Liver (tissue), 9 donors: ENCODE measurements around the gene GAS7. TPM values are rescaled to one million over a fixed set of nuclear protein-coding genes. Genes with fewer than 3 reads are reported as not detected.

ENCODE experiments used
- DNase-seq: peaks from one replicate; pipeline ENCODE4 v3.0.0-alpha.2; 2017; ENCODE audit warnings: low spot score
- H3K27ac ChIP-seq, 2 donors: one replicate each; pipeline ENCODE4 v1.7.0; 2013; ENCODE audit warnings: inconsistent platforms in 2 of 2, low read length in 2 of 2, control low read depth in 1 of 2, low read depth in 1 of 2, mild to moderate bottlenecking in 1 of 2
- H3K27me3 ChIP-seq, 4 donors: one replicate each; pipeline versions ENCODE4 v1.6.1 to v1.7.0; 2013; ENCODE audit warnings: low read length in 3 of 4, inconsistent platforms in 1 of 4, mild to moderate bottlenecking in 1 of 4, moderate library complexity in 1 of 4; ENCODE audit not compliant: control insufficient read depth in 4 of 4, insufficient read depth in 4 of 4
- H3K36me3 ChIP-seq, 4 donors: one replicate each; pipeline versions ENCODE4 v1.6.1 to v1.7.0; 2013; ENCODE audit warnings: low read length in 3 of 4, mild to moderate bottlenecking in 3 of 4, low read depth in 1 of 4, moderate library complexity in 1 of 4; ENCODE audit not compliant: control insufficient read depth in 4 of 4, insufficient read depth in 3 of 4
- H3K4me1 ChIP-seq, 4 donors: one replicate each; pipeline versions ENCODE4 v1.6.1 to v1.7.0; 2013; ENCODE audit warnings: low read length in 3 of 4, mild to moderate bottlenecking in 3 of 4, moderate library complexity in 1 of 4; ENCODE audit not compliant: control insufficient read depth in 4 of 4, insufficient read depth in 4 of 4
- H3K4me3 ChIP-seq, 3 donors: one replicate each; pipeline versions ENCODE4 v1.6.1 to v1.7.0; 2013; ENCODE audit warnings: low read length in 3 of 3, control low read depth in 1 of 3, low read depth in 1 of 3, mild to moderate bottlenecking in 1 of 3
- H3K9ac ChIP-seq, 2 donors: one replicate each; pipeline ENCODE4 v1.7.0; 2013; ENCODE audit warnings: low read length in 2 of 2, mild to moderate bottlenecking in 2 of 2, moderate library complexity in 2 of 2, control low read depth in 1 of 2, low read depth in 1 of 2
- H3K9me3 ChIP-seq, 4 donors: one replicate each; pipeline versions ENCODE4 v1.6.1 to v1.7.0; 2013; ENCODE audit warnings: low read length in 3 of 4; ENCODE audit not compliant: control insufficient read depth in 4 of 4
- EGR1 ChIP-seq, 2 donors: IDR thresholded peaks; 2 replicates each; pipeline ENCODE4 v1.6.1; 2016 to 2018; ENCODE audit warnings: antibody characterized with exemption in 2 of 2, low read depth in 2 of 2
- FOXA1 ChIP-seq: IDR thresholded peaks from 2 replicates; pipeline ENCODE4 v1.6.1; 2016; ENCODE audit warnings: antibody characterized with exemption
- FOXA2 ChIP-seq: IDR thresholded peaks from 2 replicates; pipeline ENCODE4 v1.6.1; 2016; ENCODE audit warnings: antibody characterized with exemption
- GABPA ChIP-seq, 2 donors: IDR thresholded peaks in 1 of 2; conservative IDR thresholded peaks in 1 of 2; 2 replicates each; pipeline ENCODE4 v1.6.1; 2016; ENCODE audit warnings: antibody characterized with exemption in 2 of 2, mild to moderate bottlenecking in 1 of 2, moderate library complexity in 1 of 2
- HNF4A ChIP-seq, 2 donors: conservative IDR thresholded peaks; 2 replicates each; pipeline ENCODE4 v1.6.1; 2016; ENCODE audit warnings: antibody characterized with exemption in 2 of 2, mild to moderate bottlenecking in 2 of 2
- JUND ChIP-seq, 2 donors: IDR thresholded peaks; 2 replicates each; pipeline ENCODE4 v1.6.1; 2016; ENCODE audit warnings: antibody characterized with exemption in 2 of 2
- NR2F2 ChIP-seq: IDR thresholded peaks from 2 replicates; pipeline ENCODE4 v1.6.1; 2016; ENCODE audit warnings: antibody characterized with exemption
- RAD21 ChIP-seq, 2 donors: IDR thresholded peaks; 2 replicates each; pipeline ENCODE4 v1.6.1; 2016; ENCODE audit warnings: antibody characterized with exemption in 2 of 2, mild to moderate bottlenecking in 2 of 2
- RXRA ChIP-seq, 2 donors: IDR thresholded peaks; 2 replicates each; pipeline ENCODE4 v1.6.1; 2017 to 2018; ENCODE audit warnings: antibody characterized with exemption in 2 of 2, mild to moderate bottlenecking in 1 of 2
- SP1 ChIP-seq: IDR thresholded peaks from 2 replicates; pipeline ENCODE4 v1.6.1; 2018; ENCODE audit warnings: antibody characterized with exemption, mild to moderate bottlenecking
- TAF1 ChIP-seq: conservative IDR thresholded peaks from 2 replicates; pipeline ENCODE4 v1.6.1; 2016; ENCODE audit warnings: antibody characterized with exemption, mild to moderate bottlenecking
- YY1 ChIP-seq: IDR thresholded peaks from 2 replicates; pipeline ENCODE4 v1.6.1; 2016; ENCODE audit warnings: antibody characterized with exemption, mild to moderate bottlenecking
- WGBS: extraction: QIAGEN DNeasy Blood & Tissue Kit; methylation state at CpG from one replicate; pipeline ENCODE4 v1.1.7; 2013; 5-methylcytosine and 5-hydroxymethylcytosine counted together
- polyA plus RNA-seq, 2 donors: library from polyadenylated mRNA; stranded (reverse) in 1 of 2; unstranded in 1 of 2; fragments of 200-250 nt in 1 of 2; fragments of >200 nt in 1 of 2; fragmentation: Nextera tagmentation in 1 of 2; extraction: Ambion mirVana in 1 of 2; gene quantifications; one replicate each; pipeline versions ENCODE4 v1.2.1 to v1.2.3, GENCODE V29; 2013 to 2015
- total RNA-seq, 2 donors: library from RNA; depleted of rRNA; stranded (reverse); fragments of >200 nt; gene quantifications; one replicate each; pipeline ENCODE4 v1.2.3, GENCODE V29; 2014
- TF ChIP-seq, protein P1 (sequence below): IDR thresholded peaks from 2 replicates; pipeline ENCODE4 v1.6.1; 2016; ENCODE audit warnings: antibody characterized with exemption
- TF ChIP-seq, protein P2 (sequence below): IDR thresholded peaks from 2 replicates; pipeline ENCODE4 v1.6.1; 2016; ENCODE audit warnings: antibody characterized with exemption, mild to moderate bottlenecking
- TF ChIP-seq, protein P3 (sequence below): fragments of 150-350 bp; IDR thresholded peaks from 2 replicates; pipeline ENCODE4 v1.5.1; 2017; ENCODE audit warnings: improper control_type of control experiment, low read depth, low read length; ENCODE audit not compliant: missing input control
- TF ChIP-seq, protein P4 (sequence below): IDR thresholded peaks from 2 replicates; pipeline ENCODE4 v1.6.1; 2016; ENCODE audit warnings: antibody characterized with exemption
- TF ChIP-seq, protein P5 (sequence below): IDR thresholded peaks from 2 replicates; pipeline ENCODE4 v1.6.1; 2016; ENCODE audit warnings: antibody characterized with exemption
- donor health status: healthy.
- donor health status: healthy.
- donor health status: healthy.
- donor health status: healthy.
- donor health status: healthy.

Gene GAS7
- total and polyA plus RNA-seq, 4 donors = 0.79 to 6.1 (median 2.5) TPM

DNA sequence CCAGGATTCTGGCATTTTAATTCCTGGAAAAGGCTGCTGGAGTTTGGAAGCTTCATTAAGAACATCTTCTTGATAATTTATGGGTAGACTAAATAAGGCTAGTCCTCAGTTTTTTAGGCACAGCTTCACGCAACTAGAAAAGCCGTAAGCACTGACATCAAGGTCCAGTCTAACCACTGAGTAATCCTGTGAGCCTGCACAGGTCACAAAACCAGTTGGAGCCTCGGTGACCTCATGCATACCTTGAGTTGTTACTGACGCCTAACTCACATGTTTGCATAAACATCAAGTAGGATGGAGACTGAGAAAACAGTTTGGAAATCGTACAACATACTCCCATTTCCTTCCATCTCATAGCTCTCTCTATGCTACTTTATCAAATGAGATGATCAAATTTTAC, 229.5 kb downstream of the GAS7 start:
- Histone ChIP-seq H3K9ac (no peak overlapping the region), H3K4me1 (no peaks in the 10 kb centered on the region), H3K27me3 (no peaks in the 10 kb centered on the region), H3K36me3 (no peaks in the 10 kb centered on the region), H3K4me3 (no peak overlapping the region), H3K27ac (no peak overlapping the region), H3K9me3 (no peaks in the 10 kb centered on the region)
- WGBS = 58% methylated on average over 5 of the region's 5 CpGs
- no peak for DNase-seq
- TF ChIP-seq, protein P1, sequence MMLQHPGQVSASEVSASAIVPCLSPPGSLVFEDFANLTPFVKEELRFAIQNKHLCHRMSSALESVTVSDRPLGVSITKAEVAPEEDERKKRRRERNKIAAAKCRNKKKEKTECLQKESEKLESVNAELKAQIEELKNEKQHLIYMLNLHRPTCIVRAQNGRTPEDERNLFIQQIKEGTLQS = no peak

DNA sequence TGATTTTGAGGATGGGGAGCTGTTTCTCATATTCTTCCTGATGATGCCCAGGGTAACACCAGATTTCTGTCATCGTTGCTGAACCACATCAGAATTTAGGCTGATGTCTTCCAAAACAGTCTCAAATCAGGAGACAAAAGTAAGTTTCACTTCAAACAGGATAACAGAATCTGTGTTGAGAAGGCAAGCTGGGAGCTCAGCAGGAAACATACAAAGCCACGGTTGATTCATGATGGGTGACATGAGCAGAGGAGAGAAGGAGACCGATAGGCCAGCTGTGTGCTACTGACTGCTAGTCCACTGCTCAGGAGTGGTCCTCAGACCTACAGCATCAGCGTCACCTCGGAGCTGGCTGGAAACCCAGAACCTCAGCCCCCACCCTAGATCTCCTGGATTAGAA, 230.4 kb downstream of the GAS7 start:
- H3K36me3 ChIP-seq = no peaks in the 10 kb centered on the region
- no peak for DNase-seq
- 60% methylated on average over 5 of the region's 5 CpGs for WGBS

More for the DNA sequence above, 230.4 kb downstream of the GAS7 start:
- Histone ChIP-seq H3K4me1 (no peaks in the 10 kb centered on the region), H3K27ac (no peak overlapping the region), H3K4me3 (no peak overlapping the region), H3K9me3 (no peaks in the 10 kb centered on the region), H3K27me3 (no peaks in the 10 kb centered on the region), H3K9ac (no peak overlapping the region)
- no peak for TF ChIP-seq FOXA1
- TF ChIP-seq, protein P2, sequence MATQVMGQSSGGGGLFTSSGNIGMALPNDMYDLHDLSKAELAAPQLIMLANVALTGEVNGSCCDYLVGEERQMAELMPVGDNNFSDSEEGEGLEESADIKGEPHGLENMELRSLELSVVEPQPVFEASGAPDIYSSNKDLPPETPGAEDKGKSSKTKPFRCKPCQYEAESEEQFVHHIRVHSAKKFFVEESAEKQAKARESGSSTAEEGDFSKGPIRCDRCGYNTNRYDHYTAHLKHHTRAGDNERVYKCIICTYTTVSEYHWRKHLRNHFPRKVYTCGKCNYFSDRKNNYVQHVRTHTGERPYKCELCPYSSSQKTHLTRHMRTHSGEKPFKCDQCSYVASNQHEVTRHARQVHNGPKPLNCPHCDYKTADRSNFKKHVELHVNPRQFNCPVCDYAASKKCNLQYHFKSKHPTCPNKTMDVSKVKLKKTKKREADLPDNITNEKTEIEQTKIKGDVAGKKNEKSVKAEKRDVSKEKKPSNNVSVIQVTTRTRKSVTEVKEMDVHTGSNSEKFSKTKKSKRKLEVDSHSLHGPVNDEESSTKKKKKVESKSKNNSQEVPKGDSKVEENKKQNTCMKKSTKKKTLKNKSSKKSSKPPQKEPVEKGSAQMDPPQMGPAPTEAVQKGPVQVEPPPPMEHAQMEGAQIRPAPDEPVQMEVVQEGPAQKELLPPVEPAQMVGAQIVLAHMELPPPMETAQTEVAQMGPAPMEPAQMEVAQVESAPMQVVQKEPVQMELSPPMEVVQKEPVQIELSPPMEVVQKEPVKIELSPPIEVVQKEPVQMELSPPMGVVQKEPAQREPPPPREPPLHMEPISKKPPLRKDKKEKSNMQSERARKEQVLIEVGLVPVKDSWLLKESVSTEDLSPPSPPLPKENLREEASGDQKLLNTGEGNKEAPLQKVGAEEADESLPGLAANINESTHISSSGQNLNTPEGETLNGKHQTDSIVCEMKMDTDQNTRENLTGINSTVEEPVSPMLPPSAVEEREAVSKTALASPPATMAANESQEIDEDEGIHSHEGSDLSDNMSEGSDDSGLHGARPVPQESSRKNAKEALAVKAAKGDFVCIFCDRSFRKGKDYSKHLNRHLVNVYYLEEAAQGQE = no peak
- TF ChIP-seq, protein P1 = no peak
- no peak for TF ChIP-seq HNF4A (conservative IDR thresholded peaks at IDR 0.05)
- TF ChIP-seq, protein P3, sequence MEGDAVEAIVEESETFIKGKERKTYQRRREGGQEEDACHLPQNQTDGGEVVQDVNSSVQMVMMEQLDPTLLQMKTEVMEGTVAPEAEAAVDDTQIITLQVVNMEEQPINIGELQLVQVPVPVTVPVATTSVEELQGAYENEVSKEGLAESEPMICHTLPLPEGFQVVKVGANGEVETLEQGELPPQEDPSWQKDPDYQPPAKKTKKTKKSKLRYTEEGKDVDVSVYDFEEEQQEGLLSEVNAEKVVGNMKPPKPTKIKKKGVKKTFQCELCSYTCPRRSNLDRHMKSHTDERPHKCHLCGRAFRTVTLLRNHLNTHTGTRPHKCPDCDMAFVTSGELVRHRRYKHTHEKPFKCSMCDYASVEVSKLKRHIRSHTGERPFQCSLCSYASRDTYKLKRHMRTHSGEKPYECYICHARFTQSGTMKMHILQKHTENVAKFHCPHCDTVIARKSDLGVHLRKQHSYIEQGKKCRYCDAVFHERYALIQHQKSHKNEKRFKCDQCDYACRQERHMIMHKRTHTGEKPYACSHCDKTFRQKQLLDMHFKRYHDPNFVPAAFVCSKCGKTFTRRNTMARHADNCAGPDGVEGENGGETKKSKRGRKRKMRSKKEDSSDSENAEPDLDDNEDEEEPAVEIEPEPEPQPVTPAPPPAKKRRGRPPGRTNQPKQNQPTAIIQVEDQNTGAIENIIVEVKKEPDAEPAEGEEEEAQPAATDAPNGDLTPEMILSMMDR = no peak
- TF ChIP-seq EGR1 (IDR thresholded peaks at IDR 0.05; ENCODE audit: low read depth in 2 of 2) = no peak
- no peak for TF ChIP-seq NR2F2
- TF ChIP-seq RXRA (IDR thresholded peaks at IDR 0.05) = no peak
- TF ChIP-seq GABPA (IDR thresholded peaks at IDR 0.05 in 1 of 2, conservative IDR thresholded peaks at IDR 0.05 in 1 of 2) = no peak
- no peak for TF ChIP-seq RAD21 (IDR thresholded peaks at IDR 0.05)
- no peak for TF ChIP-seq FOXA2
- TF ChIP-seq, protein P4, sequence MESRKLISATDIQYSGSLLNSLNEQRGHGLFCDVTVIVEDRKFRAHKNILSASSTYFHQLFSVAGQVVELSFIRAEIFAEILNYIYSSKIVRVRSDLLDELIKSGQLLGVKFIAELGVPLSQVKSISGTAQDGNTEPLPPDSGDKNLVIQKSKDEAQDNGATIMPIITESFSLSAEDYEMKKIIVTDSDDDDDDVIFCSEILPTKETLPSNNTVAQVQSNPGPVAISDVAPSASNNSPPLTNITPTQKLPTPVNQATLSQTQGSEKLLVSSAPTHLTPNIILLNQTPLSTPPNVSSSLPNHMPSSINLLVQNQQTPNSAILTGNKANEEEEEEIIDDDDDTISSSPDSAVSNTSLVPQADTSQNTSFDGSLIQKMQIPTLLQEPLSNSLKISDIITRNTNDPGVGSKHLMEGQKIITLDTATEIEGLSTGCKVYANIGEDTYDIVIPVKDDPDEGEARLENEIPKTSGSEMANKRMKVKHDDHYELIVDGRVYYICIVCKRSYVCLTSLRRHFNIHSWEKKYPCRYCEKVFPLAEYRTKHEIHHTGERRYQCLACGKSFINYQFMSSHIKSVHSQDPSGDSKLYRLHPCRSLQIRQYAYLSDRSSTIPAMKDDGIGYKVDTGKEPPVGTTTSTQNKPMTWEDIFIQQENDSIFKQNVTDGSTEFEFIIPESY = no peak
- TF ChIP-seq SP1 = no peak
- TF ChIP-seq TAF1 = no peak
- TF ChIP-seq JUND (IDR thresholded peaks at IDR 0.05) = no peak
- TF ChIP-seq, protein P5, sequence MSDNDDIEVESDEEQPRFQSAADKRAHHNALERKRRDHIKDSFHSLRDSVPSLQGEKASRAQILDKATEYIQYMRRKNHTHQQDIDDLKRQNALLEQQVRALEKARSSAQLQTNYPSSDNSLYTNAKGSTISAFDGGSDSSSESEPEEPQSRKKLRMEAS = no peak
- no peak for TF ChIP-seq YY1
